Sigmoid colon (tissue), 7 donors: ENCODE measurements around the gene BCL3. TPM values are rescaled to one million over a fixed set of nuclear protein-coding genes. Genes with fewer than 3 reads are reported as not detected.
"Not testable (repeated sequence)": the region's sequence is repeated elsewhere in the genome, so short reads cannot be mapped to it uniquely, and the experiment has no call there.

ENCODE experiments used
- DNase-seq: peaks from one replicate; pipeline ENCODE4 v3.0.0-alpha.2; 2019
- H3K27ac ChIP-seq, 4 donors: fragments of 200-600 bp; sonication (generic); one replicate each; pipeline ENCODE4 v1.5.1; 2016 to 2019; ENCODE audit warnings: mild to moderate bottlenecking in 1 of 4
- H3K27me3 ChIP-seq, 3 donors: fragments of 200-600 bp; sonication (generic); one replicate each; pipeline ENCODE4 v1.5.1; 2019; ENCODE audit warnings: mild to moderate bottlenecking in 1 of 3
- H3K36me3 ChIP-seq, 4 donors: fragments of 200-600 bp; sonication (generic); one replicate each; pipeline ENCODE4 v1.5.1; 2016 to 2019
- H3K4me1 ChIP-seq, 4 donors: fragments of 200-600 bp; sonication (generic); one replicate each; pipeline ENCODE4 v1.5.1; 2017 to 2019
- H3K4me3 ChIP-seq, 4 donors: fragments of 200-600 bp; sonication (generic); one replicate each; pipeline ENCODE4 v1.5.1; 2017 to 2019; ENCODE audit warnings: mild to moderate bottlenecking in 2 of 4, moderate library complexity in 1 of 4
- H3K9me3 ChIP-seq, 4 donors: fragments of 200-600 bp in 3 of 4; sonication (generic) in 3 of 4; one replicate each; pipeline versions ENCODE4 v1.5.1 to v1.6.1; 2013 to 2019
- EP300 ChIP-seq, 4 donors: sonication (generic); formaldehyde crosslinking; IDR thresholded peaks; one replicate each; pipeline ENCODE4 v1.6.1; 2017; ENCODE audit warnings: antibody characterized with exemption in 4 of 4
- POLR2A ChIP-seq, 2 donors: fragments of 450-650 bp; IDR thresholded peaks; one replicate each; pipeline ENCODE4 v1.6.1; 2016; ENCODE audit warnings: antibody characterized with exemption in 2 of 2, mild to moderate bottlenecking in 2 of 2, moderate library complexity in 2 of 2
- POLR2AphosphoS5 ChIP-seq, 4 donors: sonication (generic); formaldehyde crosslinking; IDR thresholded peaks; one replicate each; pipeline ENCODE4 v1.6.1; 2017; ENCODE audit warnings: antibody characterized with exemption in 4 of 4
- WGBS, 2 donors: extraction: QIAGEN DNeasy Blood & Tissue Kit; methylation state at CpG; one replicate each; pipeline ENCODE4 v1.1.7; 2013; 5-methylcytosine and 5-hydroxymethylcytosine counted together
- intact Hi-C: fragments of 100-400 bp; cut with DNase I; formaldehyde crosslinking; loops from one replicate; pipeline ENCODE4 v1.15.1; 2023
- polyA plus RNA-seq, 3 donors: library from polyadenylated mRNA; stranded (reverse); fragments of 200-250 nt; gene quantifications; one replicate each; pipeline ENCODE4 v1.2.3, GENCODE V29; 2013
- total RNA-seq, 4 donors: library from RNA; depleted of rRNA; stranded (reverse); fragments of >200 nt; gene quantifications; one replicate each; pipeline ENCODE4 v1.1.0, GENCODE V29; 2016
- TF ChIP-seq, protein P1 (sequence below), 4 experiments: fragments of 450-650 bp in 3 of 4; fragments of 200-600 bp in 1 of 4; IDR thresholded peaks; one replicate each; pipeline ENCODE4 v1.5.1; 2016 to 2019; ENCODE audit warnings: antibody characterized with exemption in 4 of 4, mild to moderate bottlenecking in 3 of 4, moderate library complexity in 2 of 4
- donor health status: healthy with polysubstance abuse.
- donor health status: Bipolar disorder and iron deficiency.
- donor health status: healthy.

BCL3 gene
- total and polyA plus RNA-seq, 7 donors, result 13.9 to 104 (median 44.4) TPM

DNA sequence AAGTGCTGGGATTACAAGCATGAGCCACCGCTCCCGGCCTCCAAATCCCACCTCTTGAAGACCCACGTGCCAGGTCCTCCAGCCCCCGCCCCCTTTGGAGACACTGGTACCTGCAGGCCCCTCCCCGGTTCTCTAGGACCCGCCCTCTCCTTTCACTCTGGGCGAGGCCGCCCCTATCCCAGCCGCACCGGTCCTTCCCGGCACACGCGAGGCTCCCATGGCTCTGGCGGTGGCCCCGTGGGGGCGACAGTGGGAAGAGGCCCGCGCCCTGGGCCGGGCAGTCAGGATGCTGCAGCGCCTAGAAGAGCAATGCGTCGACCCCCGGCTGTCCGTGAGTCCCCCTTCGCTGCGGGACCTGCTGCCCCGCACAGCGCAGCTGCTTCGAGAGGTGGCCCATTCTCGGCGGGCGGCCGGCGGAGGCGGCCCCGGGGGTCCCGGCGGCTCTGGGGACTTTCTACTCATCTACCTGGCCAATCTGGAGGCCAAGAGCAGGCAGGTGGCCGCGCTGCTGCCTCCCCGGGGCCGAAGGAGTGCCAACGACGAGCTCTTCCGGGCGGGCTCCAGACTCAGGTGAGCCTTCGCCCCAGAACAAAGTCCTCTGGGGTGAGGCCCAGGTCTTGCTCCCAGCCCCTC is 29.3 kb downstream of the BCL3 start, which contains the start of gene CBLC:
TSS of gene CBLC (plus strand) at position 176 of the 633 bp plus-strand sequence. CDS start at position 218, 42 bp downstream.
- H3K9me3 ChIP-seq, result no peaks in the 10 kb centered on the region

DNA sequence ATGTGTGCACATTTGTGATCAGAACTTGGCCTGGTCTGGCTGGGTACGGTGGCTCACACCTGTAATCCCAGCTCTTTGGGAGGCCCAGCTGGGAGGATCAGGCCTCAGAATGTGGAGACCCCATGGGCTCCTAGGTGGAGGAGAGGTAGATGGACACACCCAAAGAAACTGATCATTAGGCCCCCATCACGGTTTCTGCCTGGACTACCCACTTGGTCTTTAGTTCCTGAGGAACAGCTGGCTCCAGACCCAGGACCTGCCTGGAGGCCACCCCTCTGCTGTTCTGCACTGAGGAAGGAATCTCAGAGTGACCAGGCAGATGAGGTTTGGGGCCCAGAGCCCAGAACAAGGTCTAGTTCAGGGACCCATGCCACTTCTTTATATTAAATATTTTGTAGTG is 30.6 kb downstream of the BCL3 start:
- WGBS, 2 donors, result 53 to 92% methylated on average over 2 of the region's 2 CpGs
- Histone ChIP-seq H3K27me3 (peaks cover 6 to 19% (median 14%) of the 10 kb centered on the region in 3 donors), H3K4me3 (no peak overlapping the region), H3K4me1 (peaks cover 0 to 12% (median 3%) of the 10 kb centered on the region in 4 donors), H3K36me3 (no peaks in the 10 kb centered on the region), H3K9me3 (no peaks in the 10 kb centered on the region), H3K27ac (no peak overlapping the region)
- no peak for DNase-seq
- TF ChIP-seq POLR2AphosphoS5 (IDR thresholded peaks at IDR 0.05), result no peak
- TF ChIP-seq, protein P1, sequence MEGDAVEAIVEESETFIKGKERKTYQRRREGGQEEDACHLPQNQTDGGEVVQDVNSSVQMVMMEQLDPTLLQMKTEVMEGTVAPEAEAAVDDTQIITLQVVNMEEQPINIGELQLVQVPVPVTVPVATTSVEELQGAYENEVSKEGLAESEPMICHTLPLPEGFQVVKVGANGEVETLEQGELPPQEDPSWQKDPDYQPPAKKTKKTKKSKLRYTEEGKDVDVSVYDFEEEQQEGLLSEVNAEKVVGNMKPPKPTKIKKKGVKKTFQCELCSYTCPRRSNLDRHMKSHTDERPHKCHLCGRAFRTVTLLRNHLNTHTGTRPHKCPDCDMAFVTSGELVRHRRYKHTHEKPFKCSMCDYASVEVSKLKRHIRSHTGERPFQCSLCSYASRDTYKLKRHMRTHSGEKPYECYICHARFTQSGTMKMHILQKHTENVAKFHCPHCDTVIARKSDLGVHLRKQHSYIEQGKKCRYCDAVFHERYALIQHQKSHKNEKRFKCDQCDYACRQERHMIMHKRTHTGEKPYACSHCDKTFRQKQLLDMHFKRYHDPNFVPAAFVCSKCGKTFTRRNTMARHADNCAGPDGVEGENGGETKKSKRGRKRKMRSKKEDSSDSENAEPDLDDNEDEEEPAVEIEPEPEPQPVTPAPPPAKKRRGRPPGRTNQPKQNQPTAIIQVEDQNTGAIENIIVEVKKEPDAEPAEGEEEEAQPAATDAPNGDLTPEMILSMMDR (IDR thresholded peaks at IDR 0.05), result no peak
- intact Hi-C loops, result no loop called here

More for the DNA sequence above, 29.3 kb downstream of the BCL3 start, which contains the start of gene CBLC:
- intact Hi-C loops, result no loop called here
- Histone ChIP-seq H3K36me3 (no peaks in the 10 kb centered on the region), H3K4me3 (peak within 1 kb of the TSS in 1 of 4 donors; percentile 14), H3K27ac (peak within 1 kb of the TSS in 1 of 4 donors; percentile 53), H3K4me1 (peaks cover 0 to 13% (median 3%) of the 10 kb centered on the region in 4 donors), H3K27me3 (peaks cover 6 to 19% (median 14%) of the 10 kb centered on the region in 3 donors)
- DNase-seq, result no peak
- WGBS, 2 donors, result 4 to 21% methylated on average over 47 of the region's 47 CpGs
- TF ChIP-seq POLR2AphosphoS5 (IDR thresholded peaks at IDR 0.05) (peak in 1 of 4 donors; percentile 30), EP300 (IDR thresholded peaks at IDR 0.05) (no peak), POLR2A (IDR thresholded peaks at IDR 0.05) (peak in 1 of 2 donors; percentile 71)
- TF ChIP-seq, protein P1 (IDR thresholded peaks at IDR 0.05), result no peak

DNA sequence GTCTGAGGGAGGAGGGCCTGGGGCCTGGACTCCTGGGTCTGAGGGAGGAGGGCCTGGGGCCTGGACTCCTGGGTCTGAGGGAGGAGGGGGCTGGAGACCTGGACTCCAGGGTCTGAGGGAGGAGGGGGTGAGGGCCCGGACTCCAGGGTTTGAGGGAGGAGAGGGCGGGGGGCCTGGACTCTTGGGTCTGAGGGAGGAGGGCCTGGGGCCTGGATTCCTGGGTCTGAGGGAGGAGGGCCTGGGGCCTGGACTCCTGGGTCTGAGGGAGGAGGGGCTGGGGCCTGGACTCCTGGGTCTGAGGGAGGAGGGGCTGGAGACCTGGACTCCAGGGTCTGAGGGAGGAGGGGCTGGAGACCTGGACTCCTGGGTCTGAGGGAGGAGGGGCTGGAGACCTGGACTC is 33.2 kb downstream of the BCL3 start:
- not testable (repeated sequence) for DNase-seq

DNA sequence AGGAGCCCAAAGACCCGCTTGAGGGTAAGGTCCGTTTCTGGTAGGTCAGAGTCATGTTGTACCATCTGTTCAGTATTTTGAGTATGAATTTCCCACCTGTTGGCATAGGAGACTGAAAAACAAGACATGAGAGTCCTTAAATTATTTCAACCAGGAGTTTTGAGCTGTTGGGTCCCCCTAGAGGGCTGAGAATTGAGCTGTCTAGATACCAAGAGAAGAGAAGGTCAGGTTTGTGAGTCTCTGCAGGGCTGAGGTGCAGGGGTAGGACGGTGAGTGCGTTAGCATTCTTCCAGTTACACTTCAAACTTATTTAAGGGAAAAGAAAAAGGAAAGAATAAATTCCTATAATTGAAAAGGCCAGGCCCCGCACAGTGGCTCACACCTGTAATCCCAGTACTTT is 34.2 kb downstream of the BCL3 start:
- intact Hi-C loops, result no loop called here

More for the DNA sequence above, 33.2 kb downstream of the BCL3 start:
- H3K27me3 ChIP-seq, result peaks cover 6 to 15% (median 14%) of the 10 kb centered on the region in 3 donors
- H3K4me1 ChIP-seq, H3K27ac ChIP-seq, H3K4me3 ChIP-seq, H3K36me3 ChIP-seq, intact Hi-C loops, H3K9me3 ChIP-seq: not testable (repeated sequence)
- 92 to 94% methylated on average over 2 of the region's 2 CpGs for WGBS, 2 donors

DNA sequence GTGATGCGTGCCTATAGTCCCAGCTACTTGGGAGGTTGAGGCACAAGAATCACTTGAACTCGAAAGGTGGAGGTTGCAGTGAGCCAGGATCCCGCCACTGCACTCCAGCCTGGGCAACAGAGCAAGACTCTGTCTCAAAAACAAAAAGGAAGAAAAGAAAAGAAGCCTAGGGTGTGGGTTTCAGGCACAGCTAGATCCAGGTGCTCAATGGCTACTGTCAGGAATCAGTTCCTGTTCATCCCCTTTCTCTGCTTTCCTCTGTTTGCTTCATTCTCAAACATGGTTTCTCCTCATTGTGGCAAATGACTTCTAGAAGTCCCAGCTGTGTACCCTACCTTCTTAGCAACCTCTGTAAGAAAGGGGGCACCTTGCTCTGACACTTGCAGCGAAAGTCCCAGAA is 35.0 kb downstream of the BCL3 start:
- Histone ChIP-seq H3K27me3 (peaks cover 0 to 6% (median 0%) of the 10 kb centered on the region in 3 donors), H3K36me3 (no peaks in the 10 kb centered on the region), H3K4me1 (no peaks in the 10 kb centered on the region), H3K4me3 (no peak overlapping the region), H3K9me3 (no peaks in the 10 kb centered on the region), H3K27ac (no peak overlapping the region)
- no peak for DNase-seq
- intact Hi-C loops, result no loop called here
- 96 to 97% methylated on average over 4 of the region's 4 CpGs for WGBS, 2 donors
- TF ChIP-seq, protein P1 (IDR thresholded peaks at IDR 0.05), result no peak
- TF ChIP-seq POLR2AphosphoS5 (IDR thresholded peaks at IDR 0.05), result no peak
- no peak for TF ChIP-seq POLR2A (IDR thresholded peaks at IDR 0.05)
- no peak for TF ChIP-seq EP300 (IDR thresholded peaks at IDR 0.05)

More for the DNA sequence above, 34.2 kb downstream of the BCL3 start:
- 77 to 90% methylated on average over 5 of the region's 5 CpGs for WGBS, 2 donors
- peaks cover 4 to 11% (median 5%) of the 10 kb centered on the region in 3 donors for H3K27me3 ChIP-seq
- H3K4me1 ChIP-seq, result peaks cover 0 to 4% (median 2%) of the 10 kb centered on the region in 4 donors
- no peak overlapping the region for H3K27ac ChIP-seq
- H3K4me3 ChIP-seq, result no peak overlapping the region
- no peak for DNase-seq
- TF ChIP-seq POLR2AphosphoS5 (IDR thresholded peaks at IDR 0.05) (no peak), EP300 (IDR thresholded peaks at IDR 0.05) (no peak), POLR2A (IDR thresholded peaks at IDR 0.05) (no peak)
- TF ChIP-seq, protein P1 (IDR thresholded peaks at IDR 0.05), result no peak
- no peaks in the 10 kb centered on the region for H3K36me3 ChIP-seq
- no peaks in the 10 kb centered on the region for H3K9me3 ChIP-seq
